Stimulated activated effector memory CD8-positive, alpha-beta T cell treated with anti-CD3 and anti-CD28 coated beads, Interleukin-12 subunit alpha, Interleukin-12 subunit beta, amount 100 ng/mL, for 72 hours (primary cell): ENCODE results near the gene GALP.
"Not testable (repeated sequence)": the region's sequence is repeated elsewhere in the genome, so short reads cannot be mapped to it uniquely, and the experiment has no call there.

Experiments used
- ATAC-seq: fragments of 150-1000 bp; cut with Tn5 transposase; 2 replicates; pipeline ENCODE4 v1.10.0; 2021
- DNase-seq, 2 donors: peaks; one replicate each; pipeline ENCODE4 v3.0.0; 2021 to 2022; ENCODE audit warnings: low spot score in 2 of 2
- H3K27ac Mint-ChIP-seq: one replicate; pipeline ENCODE4 v1.8.0; 2022; ENCODE audit warnings: mild to moderate bottlenecking, mixed read lengths
- H3K36me3 Mint-ChIP-seq: one replicate; pipeline ENCODE4 v1.8.0; 2022; ENCODE audit warnings: mild to moderate bottlenecking, mixed read lengths
- H3K4me1 Mint-ChIP-seq: one replicate; pipeline ENCODE4 v1.8.0; 2022; ENCODE audit warnings: mixed read lengths
- H3K4me3 Mint-ChIP-seq: one replicate; pipeline ENCODE4 v1.8.0; 2022; ENCODE audit warnings: mild to moderate bottlenecking, mixed read lengths
- H3K9me3 Mint-ChIP-seq: one replicate; pipeline ENCODE4 v1.8.0; 2022; ENCODE audit warnings: mixed read lengths

GALP gene

DNA sequence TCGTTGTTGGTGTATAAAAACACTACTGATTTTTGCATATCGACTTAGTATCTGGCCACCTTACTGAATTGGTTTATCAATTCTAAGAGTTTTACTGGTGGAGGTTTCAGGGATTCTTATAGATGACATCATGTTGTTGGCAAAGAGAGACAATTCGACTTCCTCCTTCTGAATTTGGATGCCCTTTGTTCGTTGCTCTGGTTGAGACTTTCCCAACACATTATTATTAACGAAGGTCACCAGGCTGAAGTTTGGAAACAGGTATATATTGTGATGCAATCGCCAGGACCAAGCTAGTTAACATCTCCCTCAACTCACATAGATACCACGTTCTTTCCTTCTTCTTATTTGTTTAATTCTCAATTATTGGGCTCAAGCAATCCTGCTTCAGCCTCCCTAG lies 23.9 kb downstream of the GALP start:
- no peaks in the 10 kb centered on the region for H3K4me1 Mint-ChIP-seq
- no peak overlapping the region for H3K27ac Mint-ChIP-seq
- H3K9me3 Mint-ChIP-seq: no peaks in the 10 kb centered on the region
- no peak overlapping the region for H3K4me3 Mint-ChIP-seq
- DNase-seq (no peak), ATAC-seq (no peak)
- no peaks in the 10 kb centered on the region for H3K36me3 Mint-ChIP-seq

DNA sequence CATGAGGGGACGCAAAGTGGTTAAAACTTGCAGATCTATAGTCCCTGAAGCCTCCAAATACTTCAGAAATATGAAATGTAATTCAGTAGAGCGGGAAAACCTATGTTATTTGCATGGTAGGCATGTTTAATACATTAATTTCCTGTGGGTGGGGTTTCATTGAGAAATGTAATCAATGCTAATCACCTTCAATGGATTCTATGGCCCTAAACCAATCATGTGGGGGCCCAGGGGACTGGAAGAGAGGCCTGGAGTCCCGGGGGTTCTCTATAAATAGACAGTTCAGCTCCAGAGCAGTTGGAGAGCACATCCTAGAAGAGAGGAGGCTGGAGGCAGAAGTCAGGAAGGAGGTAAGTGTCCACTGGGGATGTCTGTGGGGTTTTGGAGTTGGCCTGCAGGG lies 26.2 kb downstream of the GALP start, which contains the start of gene ZSCAN5C:
TSS of gene ZSCAN5C (plus strand) at position 301 of the 400 bp plus-strand sequence. CDS start 3,641 bp downstream, outside the sequence.
- DNase-seq (no peak), ATAC-seq (no peak)
- Mint-ChIP-seq H3K9me3 (no peaks in the 10 kb centered on the region), H3K36me3 (no peaks in the 10 kb centered on the region), H3K4me1 (no peaks in the 10 kb centered on the region), H3K27ac (no peak within 1 kb of the TSS), H3K4me3 (no peak within 1 kb of the TSS)

- H3K9me3 Mint-ChIP-seq, H3K36me3 Mint-ChIP-seq, H3K4me1 Mint-ChIP-seq, H3K27ac Mint-ChIP-seq, DNase-seq, ATAC-seq, H3K4me3 Mint-ChIP-seq: not testable (repeated sequence)
Observed at GRCh38 chr19:56207581-56207980, 31.8 kb downstream of the GALP start.

DNA sequence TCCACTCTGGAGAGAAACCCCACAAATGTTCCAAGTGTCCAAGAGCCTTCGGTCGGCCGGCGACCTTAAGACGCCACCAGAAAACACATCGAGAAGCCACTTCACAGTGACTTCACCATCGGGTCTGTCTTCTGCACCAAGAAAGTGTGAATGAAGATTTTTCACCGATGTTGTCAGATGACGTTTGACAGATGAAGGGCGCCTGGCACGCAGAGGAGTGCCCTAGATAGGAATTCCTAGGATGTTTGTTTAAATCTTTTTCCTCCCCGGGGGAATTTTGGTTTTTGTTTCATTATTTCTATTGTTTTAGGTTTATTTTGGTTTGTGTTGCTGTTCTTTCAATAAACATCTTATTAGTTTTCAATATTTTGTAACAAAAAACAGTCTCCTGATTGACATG lies 33.3 kb downstream of the GALP start:
- H3K4me3 Mint-ChIP-seq: no peak overlapping the region
- no peak for DNase-seq
- H3K36me3 Mint-ChIP-seq: no peaks in the 10 kb centered on the region
- no peaks in the 10 kb centered on the region for H3K9me3 Mint-ChIP-seq
- H3K4me1 Mint-ChIP-seq: no peaks in the 10 kb centered on the region
- H3K27ac Mint-ChIP-seq: no peak overlapping the region
- ATAC-seq: no peak

DNA sequence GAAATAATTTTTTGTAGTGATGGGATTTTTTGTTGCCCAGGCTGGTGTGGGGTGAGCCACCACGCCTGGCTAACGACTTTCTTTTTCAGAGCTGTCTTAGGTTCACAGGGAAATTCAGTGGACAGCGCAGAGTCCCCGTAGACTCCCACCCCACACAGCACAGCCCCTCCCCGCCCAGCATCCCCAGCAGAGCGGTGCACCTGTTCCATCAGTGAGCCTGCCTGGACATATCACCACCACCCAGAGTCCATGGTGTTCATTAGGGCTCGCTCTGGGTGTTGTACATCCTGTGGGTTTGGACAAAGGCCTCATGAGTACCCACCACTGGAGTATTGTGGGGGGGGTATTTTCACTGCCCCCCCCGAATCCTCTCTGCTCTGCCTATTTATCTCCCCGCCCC lies 34.2 kb downstream of the GALP start:
- H3K36me3 Mint-ChIP-seq, ATAC-seq, H3K27ac Mint-ChIP-seq, H3K4me3 Mint-ChIP-seq, H3K9me3 Mint-ChIP-seq, DNase-seq, H3K4me1 Mint-ChIP-seq: not testable (repeated sequence)

GRCh38 chr19:56211718-56212117 lies 35.9 kb downstream of the GALP start:
- ATAC-seq: no peak
- no peaks in the 10 kb centered on the region for H3K4me1 Mint-ChIP-seq

DNA sequence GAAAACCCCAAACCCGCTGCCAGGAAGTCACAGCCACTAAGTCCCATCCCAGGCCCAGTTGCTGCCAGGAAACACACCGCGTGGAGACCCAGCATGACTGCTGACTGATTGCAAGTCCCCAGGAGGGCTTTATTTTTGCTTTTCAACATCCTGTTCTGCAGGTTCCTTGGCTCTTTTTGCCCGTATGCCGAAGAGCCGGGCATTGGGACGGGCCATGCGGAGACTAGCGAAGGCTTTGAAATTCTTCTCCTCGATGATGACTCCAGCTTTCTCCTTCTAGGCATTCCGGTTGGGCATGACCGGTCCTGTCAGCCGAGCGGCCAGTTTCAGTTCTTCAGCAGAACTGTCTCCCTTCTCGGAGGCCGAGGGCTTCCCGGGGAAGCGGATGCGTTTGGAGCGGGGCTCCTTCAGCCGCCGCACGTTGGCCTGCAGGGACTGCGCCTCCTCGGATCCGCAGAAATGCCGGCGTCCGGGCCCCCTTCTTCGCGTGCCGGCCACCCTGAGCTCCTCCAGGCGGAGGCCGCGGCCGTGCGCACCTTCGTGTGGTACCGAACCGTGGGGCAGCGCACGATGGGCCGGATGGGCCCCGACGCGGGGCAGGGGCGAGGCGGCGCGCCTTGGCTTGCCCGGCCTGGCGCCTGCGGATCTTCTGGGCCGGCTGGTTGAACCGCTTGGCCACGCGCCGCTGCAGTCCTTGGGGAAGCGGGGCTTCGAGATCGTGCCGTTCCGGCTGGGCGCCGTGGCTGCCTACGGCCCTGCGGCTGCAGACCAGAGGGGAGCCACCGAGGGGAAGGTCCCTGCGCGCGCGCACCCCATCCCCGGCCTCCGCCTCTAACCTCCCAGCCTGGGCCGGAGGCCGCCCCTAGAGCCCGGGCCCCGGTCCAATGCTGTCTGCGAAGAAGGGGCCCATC lies 41.5 kb downstream of the GALP start:
- Mint-ChIP-seq H3K4me1 (no peaks in the 10 kb centered on the region), H3K27ac (no peak overlapping the region), H3K36me3 (peaks cover 10% of the 10 kb centered on the region), H3K4me3 (no peak overlapping the region), H3K9me3 (no peaks in the 10 kb centered on the region)
- ATAC-seq (no peak), DNase-seq (no peak)

More at GRCh38 chr19:56211718-56212117, 35.9 kb downstream of the GALP start:
- Mint-ChIP-seq H3K27ac (no peak overlapping the region), H3K36me3 (no peaks in the 10 kb centered on the region), H3K4me3 (no peak overlapping the region), H3K9me3 (no peaks in the 10 kb centered on the region)
- DNase-seq: no peak

DNA sequence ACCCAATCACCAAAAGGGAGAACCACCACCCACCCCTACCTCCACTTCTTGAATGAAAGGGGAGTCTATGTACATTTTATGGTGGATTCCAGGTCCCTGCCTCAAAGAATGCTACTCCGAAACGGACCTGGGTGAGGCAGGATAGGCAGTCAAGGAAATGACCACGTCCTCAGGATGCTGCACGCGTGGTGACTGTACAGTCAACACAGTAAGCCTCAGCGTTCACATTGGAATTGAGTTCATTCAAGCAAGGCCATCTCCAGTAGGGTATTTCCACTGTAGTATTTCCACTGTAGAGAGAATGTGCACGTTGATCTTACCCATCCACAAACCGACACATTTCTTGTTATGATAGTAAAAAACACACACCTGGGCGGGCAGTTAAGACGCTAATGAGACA lies 43.2 kb downstream of the GALP start:
- H3K36me3 Mint-ChIP-seq: peaks cover 10% of the 10 kb centered on the region
- H3K4me1 Mint-ChIP-seq: no peaks in the 10 kb centered on the region
- no peak for ATAC-seq

DNA sequence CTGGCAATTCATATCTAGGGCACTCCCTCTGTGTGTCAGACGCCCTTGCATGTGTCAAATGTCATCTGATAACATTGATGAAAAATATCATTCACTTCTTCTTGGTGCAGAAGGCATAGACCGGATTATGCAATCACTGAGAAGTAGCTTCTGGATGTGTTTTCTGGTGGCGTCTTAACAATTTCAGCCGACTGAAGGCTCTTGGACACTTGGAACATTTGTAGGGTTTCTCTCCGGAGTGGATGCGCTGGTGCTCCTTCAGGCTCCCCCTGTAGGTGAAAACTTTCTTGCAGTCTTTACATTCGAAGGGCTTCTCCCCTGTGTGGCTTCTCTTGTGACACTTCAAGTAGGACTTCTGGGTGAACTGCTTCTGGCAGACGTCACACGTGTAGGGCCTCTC lies 45.6 kb downstream of the GALP start:
- not testable (repeated sequence) for H3K4me1 Mint-ChIP-seq, ATAC-seq, H3K27ac Mint-ChIP-seq, DNase-seq, H3K9me3 Mint-ChIP-seq, H3K4me3 Mint-ChIP-seq
- peaks cover 10% of the 10 kb centered on the region for H3K36me3 Mint-ChIP-seq

More for the DNA sequence above, 43.2 kb downstream of the GALP start:
- Mint-ChIP-seq H3K4me3 (no peak overlapping the region), H3K9me3 (no peaks in the 10 kb centered on the region), H3K27ac (no peak overlapping the region)
- no peak for DNase-seq

DNA sequence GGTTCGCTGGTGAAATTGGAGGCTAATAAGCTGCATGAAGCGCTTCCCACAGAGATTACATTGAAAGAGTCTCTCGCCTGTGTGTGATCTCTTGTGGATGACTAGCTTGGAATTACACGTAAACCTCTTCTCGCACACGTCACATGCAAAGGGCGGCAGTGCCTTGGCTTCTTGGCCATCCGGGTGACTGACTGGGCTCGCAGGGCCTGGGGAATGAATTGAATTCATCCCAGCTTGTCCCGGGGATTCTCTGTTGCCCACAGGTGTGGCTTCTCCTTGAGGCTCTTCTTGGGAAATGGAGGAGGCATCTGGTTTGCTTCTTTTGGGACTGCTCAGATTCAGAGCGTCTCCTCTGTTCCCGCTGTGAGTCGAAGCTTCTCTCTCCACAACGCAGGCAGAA lies 46.0 kb downstream of the GALP start:
- Mint-ChIP-seq H3K27ac (no peak overlapping the region), H3K4me1 (no peaks in the 10 kb centered on the region), H3K36me3 (peaks cover 10% of the 10 kb centered on the region), H3K4me3 (no peak overlapping the region), H3K9me3 (no peaks in the 10 kb centered on the region)
- no peak for DNase-seq
- no peak for ATAC-seq

GRCh38 chr19:56222901-56223300 lies 47.1 kb downstream of the GALP start:
- H3K4me3 Mint-ChIP-seq: no peak overlapping the region
- ATAC-seq (no peak), DNase-seq (no peak)
- H3K27ac Mint-ChIP-seq: no peak overlapping the region
- H3K9me3 Mint-ChIP-seq: no peaks in the 10 kb centered on the region
- H3K36me3 Mint-ChIP-seq: peaks cover 10% of the 10 kb centered on the region
- no peaks in the 10 kb centered on the region for H3K4me1 Mint-ChIP-seq

DNA sequence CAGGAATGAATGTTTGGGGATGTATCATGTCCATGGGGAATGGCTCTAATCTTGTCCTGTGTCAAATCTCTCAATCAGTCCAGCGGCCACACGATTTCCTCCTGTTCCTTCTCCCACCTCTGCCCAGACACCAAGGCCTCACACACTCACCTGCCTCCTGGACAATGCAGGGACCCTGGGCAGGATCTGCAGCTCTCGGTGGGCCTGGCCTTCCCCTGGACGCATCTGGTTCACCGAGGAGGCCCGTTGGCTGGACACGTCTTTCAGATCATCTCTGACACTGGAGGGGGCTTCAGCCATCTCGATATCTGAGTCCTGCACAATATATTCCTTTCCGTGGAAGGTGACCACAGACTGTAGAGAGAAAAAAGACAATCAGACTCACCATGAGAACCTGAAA lies 47.7 kb downstream of the GALP start:
- Mint-ChIP-seq H3K27ac (no peak overlapping the region), H3K36me3 (peaks cover 10% of the 10 kb centered on the region)
- ATAC-seq: no peak

More for the DNA sequence above, 47.7 kb downstream of the GALP start:
- H3K4me3 Mint-ChIP-seq: no peak overlapping the region
- H3K9me3 Mint-ChIP-seq: no peaks in the 10 kb centered on the region
- no peaks in the 10 kb centered on the region for H3K4me1 Mint-ChIP-seq
- DNase-seq: no peak
